HepG2 (cell line): Measurements from ENCODE around the gene HEATR1. TPM values are rescaled to one million over a fixed set of nuclear protein-coding genes. Genes with fewer than 3 reads are reported as not detected.

Experiments used
- CEBPB ChIP-seq: IDR thresholded peaks from 2 replicates; pipeline ENCODE4 v1.6.1; 2011; ENCODE audit warnings: low read depth, low read length, improper control_type of control experiment, borderline replicate concordance
- CTCF ChIP-seq: sonication (generic); formaldehyde crosslinking; IDR thresholded peaks from 2 replicates; pipeline ENCODE4 v1.5.0; 2020; ENCODE audit warnings: mild to moderate bottlenecking, missing genetic modification reagents, moderate library complexity
- GFI1 ChIP-seq: sonication (generic); formaldehyde crosslinking; IDR thresholded peaks from 2 replicates; pipeline ENCODE4 v1.5.0; 2020; ENCODE audit warnings: missing genetic modification reagents, mild to moderate bottlenecking, borderline replicate concordance
- GPBP1L1 ChIP-seq: sonication (generic); formaldehyde crosslinking; IDR thresholded peaks from 2 replicates; pipeline ENCODE4 v1.5.0; 2020; ENCODE audit warnings: mild to moderate bottlenecking, missing genetic modification reagents
- GTF3A ChIP-seq: sonication (generic); formaldehyde crosslinking; conservative IDR thresholded peaks from 2 replicates; pipeline ENCODE4 v1.4.0; 2020; ENCODE audit warnings: mild to moderate bottlenecking, missing genetic modification reagents
- NR2F2 ChIP-seq: IDR thresholded peaks from 2 replicates; pipeline ENCODE4 v1.6.1; 2012; ENCODE audit warnings: low read depth, inconsistent platforms, borderline replicate concordance
- REL ChIP-seq: sonication (generic); formaldehyde crosslinking; conservative IDR thresholded peaks from 2 replicates; pipeline ENCODE4 v1.8.0; 2022; ENCODE audit warnings: mild to moderate bottlenecking, missing genetic modification reagents, moderate library complexity
- RFX1 ChIP-seq: fragments of 450-650 bp; IDR thresholded peaks from 2 replicates; pipeline ENCODE4 v1.6.1; 2017
- RFX3 ChIP-seq: IDR thresholded peaks from 2 replicates; pipeline ENCODE4 v1.6.1; 2016; ENCODE audit warnings: missing biosample characterization, missing genetic modification reagents
- RXRB ChIP-seq: IDR thresholded peaks from 2 replicates; pipeline ENCODE4 v1.6.1; 2016; ENCODE audit warnings: borderline replicate concordance, missing genetic modification reagents, missing compliant biosample characterization
- SRF ChIP-seq: IDR thresholded peaks from 2 replicates; pipeline ENCODE4 v1.6.1; 2011; ENCODE audit warnings: mild to moderate bottlenecking, low read depth, low read length, moderate library complexity
- ZBTB38 ChIP-seq: sonication (generic); formaldehyde crosslinking; IDR thresholded peaks from 2 replicates; pipeline ENCODE4 v1.5.1; 2020; ENCODE audit warnings: mild to moderate bottlenecking, missing genetic modification reagents
- ZHX2 ChIP-seq, 2 experiments: sonication (generic) in 1 of 2; formaldehyde crosslinking in 1 of 2; IDR thresholded peaks; 2 replicates each; pipeline versions ENCODE4 v1.6.1 to v1.9.0; 2014 to 2022; ENCODE audit warnings: antibody characterized with exemption in 1 of 2, borderline replicate concordance in 1 of 2, inconsistent platforms in 1 of 2, low read depth in 1 of 2, missing genetic modification reagents in 1 of 2
- ZNF225 ChIP-seq: sonication (generic); formaldehyde crosslinking; IDR thresholded peaks from 2 replicates; pipeline ENCODE4 v1.4.0; 2020; ENCODE audit warnings: mild to moderate bottlenecking, missing genetic modification reagents
- ZNF230 ChIP-seq: sonication (generic); formaldehyde crosslinking; IDR thresholded peaks from 2 replicates; pipeline ENCODE4 v1.4.0; 2020; ENCODE audit warnings: mild to moderate bottlenecking, missing genetic modification reagents
- ZNF263 ChIP-seq: sonication (generic); formaldehyde crosslinking; IDR thresholded peaks from 2 replicates; pipeline ENCODE4 v1.4.0; 2020; ENCODE audit warnings: missing genetic modification reagents
- ZNF326 ChIP-seq: sonication (generic); formaldehyde crosslinking; IDR thresholded peaks from 2 replicates; pipeline ENCODE4 v1.4.0; 2020; ENCODE audit warnings: missing genetic modification reagents, borderline replicate concordance
- ZNF354B ChIP-seq: sonication (generic); formaldehyde crosslinking; IDR thresholded peaks from 2 replicates; pipeline ENCODE4 v1.8.0; 2022; ENCODE audit warnings: mild to moderate bottlenecking, missing genetic modification reagents
- ZNF414 ChIP-seq: sonication (generic); formaldehyde crosslinking; IDR thresholded peaks from 2 replicates; pipeline ENCODE4 v1.5.0; 2020; ENCODE audit warnings: missing genetic modification reagents
- ZNF564 ChIP-seq: sonication (generic); formaldehyde crosslinking; IDR thresholded peaks from 2 replicates; pipeline ENCODE4 v1.8.1; 2023; ENCODE audit warnings: mild to moderate bottlenecking, missing genetic modification reagents
- polyA plus RNA-seq, 8 experiments: library from polyadenylated mRNA; depleted of rRNA in 3 of 8; stranded (reverse) in 7 of 8; unstranded in 1 of 8; fragments of >200 nt; fragmentation: Illumina TruSeq in 4 of 8; extraction: Trizol in 4 of 8; gene quantifications; 2 replicates each; pipeline versions ENCODE4 v1.2.1 to v1.2.3, GENCODE V29; 2011 to 2016; ENCODE audit warnings: low read depth in 4 of 8, missing spikeins in 1 of 8, mixed read lengths in 1 of 8; ENCODE audit not compliant: insufficient read depth in 1 of 8
- total RNA-seq, 5 experiments: library from RNA; depleted of rRNA; stranded (reverse); fragments of >200 nt; fragmentation: Illumina TruSeq; extraction: Trizol; gene quantifications; 2 replicates each; pipeline ENCODE4 v1.2.3, GENCODE V29; 2016; ENCODE audit warnings: low read depth in 1 of 5

Gene HEATR1
- total and polyA plus RNA-seq, 2 of the 13 experiments (the other 11 are each of a cell fraction or from before 2014, with no cell fraction given): 10.2 to 45.8 TPM

- TF ChIP-seq CEBPB: no peak
- no peak for TF ChIP-seq ZNF225
- 0 out of 2 replicates have a peak, but pooled peaks have one; percentile 24 for TF ChIP-seq ZNF230 (CRISPR knock-in tag)
- no peak; the same call in none of the 2 replicates for TF ChIP-seq GFI1 (CRISPR knock-in tag)
- TF ChIP-seq ZNF354B (CRISPR knock-in tag): no peak
- no peak for TF ChIP-seq GPBP1L1 (CRISPR knock-in tag)
- no peak; the same call in 1 of the 2 replicates for TF ChIP-seq REL (CRISPR knock-in tag)
- no peak for TF ChIP-seq ZHX2 (IDR thresholded peaks at IDR 0.05; ENCODE audit: low read depth)
- TF ChIP-seq ZHX2 (CRISPR knock-in tag; IDR thresholded peaks at IDR 0.05; ENCODE audit: borderline replicate concordance): no peak
- TF ChIP-seq GTF3A: no peak
- TF ChIP-seq ZBTB38: peak; percentile 33; the same call in 1 of the 2 replicates
- no peak for TF ChIP-seq ZNF263 (CRISPR knock-in tag)
- no peak; the same call in 1 of the 2 replicates for TF ChIP-seq ZNF564 (CRISPR knock-in tag)
- TF ChIP-seq ZNF414 (CRISPR knock-in tag): no peak
- TF ChIP-seq RFX1: no peak
- no peak for TF ChIP-seq CTCF (CRISPR knock-in tag)
- no peak for TF ChIP-seq ZNF326
- no peak for TF ChIP-seq SRF
- peak; percentile 46; the same call in 1 of the 2 replicates for TF ChIP-seq RXRB (CRISPR knock-in tag)
- no peak for TF ChIP-seq RFX3
- TF ChIP-seq NR2F2: no peak
Observed at GRCh38 chr1:236524142-236524894, 80.0 kb downstream of the HEATR1 start (continued).
